Measurements from ENCODE around the gene VPS41.

VPS41 gene

DNA sequence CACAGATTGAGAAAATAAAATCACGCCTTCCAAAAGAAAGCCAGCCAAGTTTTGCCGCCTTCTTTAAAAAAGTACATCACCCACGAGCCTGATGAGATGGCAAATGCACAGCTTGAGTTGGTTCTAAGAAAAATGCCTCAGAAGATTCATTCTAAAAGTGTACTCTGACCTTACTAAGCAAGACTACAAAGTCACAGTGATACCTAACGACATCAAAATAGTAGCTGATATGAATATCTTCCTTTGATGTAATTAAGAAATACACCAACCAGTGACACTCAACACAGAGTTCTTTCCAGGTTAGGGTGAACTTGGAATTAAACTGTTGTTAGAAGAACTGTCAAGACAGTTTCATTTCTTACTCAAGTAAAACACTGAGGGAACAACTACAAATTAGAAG lies 199.9 kb downstream of the VPS41 start:
- TF ChIP-seq, protein P1, sequence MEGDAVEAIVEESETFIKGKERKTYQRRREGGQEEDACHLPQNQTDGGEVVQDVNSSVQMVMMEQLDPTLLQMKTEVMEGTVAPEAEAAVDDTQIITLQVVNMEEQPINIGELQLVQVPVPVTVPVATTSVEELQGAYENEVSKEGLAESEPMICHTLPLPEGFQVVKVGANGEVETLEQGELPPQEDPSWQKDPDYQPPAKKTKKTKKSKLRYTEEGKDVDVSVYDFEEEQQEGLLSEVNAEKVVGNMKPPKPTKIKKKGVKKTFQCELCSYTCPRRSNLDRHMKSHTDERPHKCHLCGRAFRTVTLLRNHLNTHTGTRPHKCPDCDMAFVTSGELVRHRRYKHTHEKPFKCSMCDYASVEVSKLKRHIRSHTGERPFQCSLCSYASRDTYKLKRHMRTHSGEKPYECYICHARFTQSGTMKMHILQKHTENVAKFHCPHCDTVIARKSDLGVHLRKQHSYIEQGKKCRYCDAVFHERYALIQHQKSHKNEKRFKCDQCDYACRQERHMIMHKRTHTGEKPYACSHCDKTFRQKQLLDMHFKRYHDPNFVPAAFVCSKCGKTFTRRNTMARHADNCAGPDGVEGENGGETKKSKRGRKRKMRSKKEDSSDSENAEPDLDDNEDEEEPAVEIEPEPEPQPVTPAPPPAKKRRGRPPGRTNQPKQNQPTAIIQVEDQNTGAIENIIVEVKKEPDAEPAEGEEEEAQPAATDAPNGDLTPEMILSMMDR (IDR thresholded peaks at IDR 0.05) = no peak
- no peaks in the 10 kb centered on the region for H3K36me3 Mint-ChIP-seq (ENCODE audit: low read depth)
- H3K27me3 Mint-ChIP-seq (ENCODE audit: low read depth, poor library complexity) = peaks cover 5% of the 10 kb centered on the region
- DNase-seq = no peak
- no peaks in the 10 kb centered on the region for H3K4me1 Mint-ChIP-seq
- H3K27ac Mint-ChIP-seq = no peak overlapping the region
- H3K4me3 Mint-ChIP-seq = no peak overlapping the region
- H3K9me3 Mint-ChIP-seq = no peaks in the 10 kb centered on the region

GRCh38 chr7:38704751-38705150 lies 204.2 kb downstream of the VPS41 start:
- Mint-ChIP-seq H3K27me3 (ENCODE audit: low read depth, poor library complexity) (peaks cover 3% of the 10 kb centered on the region), H3K4me3 (no peak overlapping the region), H3K36me3 (ENCODE audit: low read depth) (no peaks in the 10 kb centered on the region), H3K27ac (no peak overlapping the region), H3K9me3 (no peaks in the 10 kb centered on the region), H3K4me1 (no peaks in the 10 kb centered on the region)
- TF ChIP-seq, protein P1 (IDR thresholded peaks at IDR 0.05) = no peak
- no peak for DNase-seq

DNA sequence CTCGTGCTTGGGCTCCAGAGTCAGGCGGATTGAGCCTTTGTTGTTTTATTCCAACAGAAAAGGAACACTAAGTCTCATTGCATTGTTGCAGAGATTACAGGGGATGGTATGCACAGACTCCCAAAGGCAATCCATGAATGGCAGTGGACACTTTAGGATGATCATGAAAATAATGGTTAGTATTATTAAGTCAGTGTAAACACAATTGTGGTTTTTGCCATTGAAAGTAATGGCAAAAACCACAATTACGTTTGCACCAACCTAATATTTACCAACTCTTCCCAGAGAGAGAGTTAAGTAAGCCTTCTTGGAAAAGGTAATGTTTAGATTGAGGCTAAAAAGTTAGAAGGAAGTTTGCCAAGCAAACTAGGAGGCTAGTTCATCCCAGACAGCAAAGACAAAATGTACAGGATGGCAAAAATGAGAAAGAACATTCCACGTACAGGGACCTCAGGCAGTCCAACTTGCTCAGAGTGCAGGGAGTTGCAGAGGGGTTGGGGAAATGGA lies 204.9 kb downstream of the VPS41 start:
- Mint-ChIP-seq H3K9me3 (no peaks in the 10 kb centered on the region), H3K36me3 (ENCODE audit: low read depth) (no peaks in the 10 kb centered on the region), H3K4me3 (no peak overlapping the region), H3K27me3 (ENCODE audit: low read depth, poor library complexity) (peaks cover 3% of the 10 kb centered on the region), H3K27ac (peak overlapping the region; percentile 26), H3K4me1 (no peaks in the 10 kb centered on the region)
- TF ChIP-seq, protein P1 (IDR thresholded peaks at IDR 0.05) = no peak
- DNase-seq = no peak

- Mint-ChIP-seq H3K27ac (no peak overlapping the region), H3K27me3 (ENCODE audit: low read depth, poor library complexity) (peaks cover 3% of the 10 kb centered on the region), H3K36me3 (ENCODE audit: low read depth) (no peaks in the 10 kb centered on the region), H3K4me3 (no peak overlapping the region), H3K4me1 (no peaks in the 10 kb centered on the region), H3K9me3 (peaks cover 4% of the 10 kb centered on the region)
- TF ChIP-seq, protein P1 (IDR thresholded peaks at IDR 0.05) = no peak
- no peak for DNase-seq
Observed at GRCh38 chr7:38703093-38703492, 205.9 kb downstream of the VPS41 start.

GRCh38 chr7:38702002-38702535 lies 206.9 kb downstream of the VPS41 start:
- H3K36me3 Mint-ChIP-seq (ENCODE audit: low read depth) = no peaks in the 10 kb centered on the region
- no peak overlapping the region for H3K4me3 Mint-ChIP-seq
- H3K27ac Mint-ChIP-seq = peak overlapping the region; percentile 49
- peaks cover 3% of the 10 kb centered on the region for H3K27me3 Mint-ChIP-seq (ENCODE audit: low read depth, poor library complexity)
- H3K9me3 Mint-ChIP-seq = peaks cover 7% of the 10 kb centered on the region
- TF ChIP-seq, protein P1 (IDR thresholded peaks at IDR 0.05) = no peak
- no peak for DNase-seq
- no peaks in the 10 kb centered on the region for H3K4me1 Mint-ChIP-seq

DNA sequence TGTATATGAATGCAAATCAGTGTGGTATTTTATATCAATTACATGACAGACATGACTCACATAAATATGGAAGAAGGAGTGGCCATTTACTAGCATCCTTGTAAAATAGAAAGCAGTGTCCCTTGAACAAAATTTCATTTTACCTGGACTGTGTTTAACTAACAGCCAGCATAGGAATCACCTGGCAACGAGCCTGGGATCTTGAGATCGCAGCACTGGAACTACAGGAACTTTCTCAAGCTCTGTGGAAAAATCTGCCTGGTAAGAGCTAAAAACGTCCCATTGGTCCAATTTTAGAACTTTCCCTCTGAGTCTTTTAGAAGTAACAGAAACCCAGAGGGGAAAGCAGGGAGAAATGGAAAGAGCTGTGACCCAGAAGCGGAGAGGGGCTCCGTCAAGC lies 208.9 kb downstream of the VPS41 start:
- Mint-ChIP-seq H3K27ac (no peak overlapping the region), H3K4me3 (no peak overlapping the region), H3K27me3 (ENCODE audit: low read depth, poor library complexity) (peaks cover 3% of the 10 kb centered on the region), H3K4me1 (no peaks in the 10 kb centered on the region), H3K9me3 (peaks cover 7% of the 10 kb centered on the region), H3K36me3 (ENCODE audit: low read depth) (no peaks in the 10 kb centered on the region)
- no peak for DNase-seq
- TF ChIP-seq, protein P1 (IDR thresholded peaks at IDR 0.05) = no peak

Data from nephron progenitor cell (in vitro differentiated cells).